BE2C (cell line): ENCODE results near the gene MRPL57.
"Not testable (repeated sequence)": the region's sequence is repeated elsewhere in the genome, so short reads cannot be mapped to it uniquely, and the experiment has no call there.

ENCODE experiments used
- DNase-seq: peaks from one replicate; pipeline ENCODE4 v3.0.0-alpha.2; 2020
- H3K27me3 ChIP-seq: fragments of 250-450 bp; sonication (Bioruptor Pico); 2 replicates; pipeline ENCODE4 v1.5.1; 2020; ENCODE audit warnings: mild to moderate bottlenecking
- H3K36me3 ChIP-seq: fragments of 250-450 bp; sonication (Bioruptor Pico); 2 replicates; pipeline ENCODE4 v1.5.1; 2020; ENCODE audit warnings: mild to moderate bottlenecking
- H3K4me1 ChIP-seq: fragments of 250-450 bp; sonication (Bioruptor Pico); 2 replicates; pipeline ENCODE4 v1.5.1; 2020
- H3K4me3 ChIP-seq: 2 replicates; pipeline ENCODE4 v1.5.1; 2011; ENCODE audit warnings: low read depth, low read length
- H3K9me3 ChIP-seq: fragments of 250-450 bp; sonication (Bioruptor Pico); 2 replicates; pipeline ENCODE4 v1.5.1; 2020
- TF ChIP-seq, protein P1 (sequence below): IDR thresholded peaks from 2 replicates; pipeline ENCODE4 v1.5.1; 2012; ENCODE audit warnings: mild to moderate bottlenecking, low read depth, low read length

Gene MRPL57

DNA sequence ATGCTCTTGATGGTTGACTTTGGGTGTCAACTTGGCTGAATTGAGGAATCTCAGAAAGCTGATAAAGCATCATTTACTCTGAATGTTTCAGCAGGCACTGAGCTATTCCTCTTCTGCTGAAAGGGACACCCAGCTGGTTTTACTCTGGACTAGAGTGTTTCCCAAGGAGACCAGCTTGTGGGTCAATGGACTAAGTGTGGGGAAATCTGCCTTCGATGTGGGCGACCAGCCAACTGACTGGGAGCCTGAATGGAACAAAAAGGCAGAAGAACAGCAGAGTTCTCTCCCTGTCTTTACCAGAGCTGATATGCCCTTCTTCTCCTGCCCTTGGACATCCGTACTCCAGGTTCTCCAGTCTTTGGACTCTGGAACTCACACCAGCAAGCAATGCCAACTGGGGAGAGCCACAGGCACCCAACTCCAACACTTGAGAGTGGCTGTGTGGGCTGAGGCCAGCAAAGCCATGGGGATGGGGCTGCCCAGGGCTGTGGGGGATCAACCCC is 32.2 kb downstream of the MRPL57 start:
- Histone ChIP-seq H3K27me3 (no peaks in the 10 kb centered on the region), H3K4me1 (no peaks in the 10 kb centered on the region), H3K4me3 (no peak overlapping the region), H3K9me3 (no peaks in the 10 kb centered on the region), H3K36me3 (no peaks in the 10 kb centered on the region)
- TF ChIP-seq, protein P1, sequence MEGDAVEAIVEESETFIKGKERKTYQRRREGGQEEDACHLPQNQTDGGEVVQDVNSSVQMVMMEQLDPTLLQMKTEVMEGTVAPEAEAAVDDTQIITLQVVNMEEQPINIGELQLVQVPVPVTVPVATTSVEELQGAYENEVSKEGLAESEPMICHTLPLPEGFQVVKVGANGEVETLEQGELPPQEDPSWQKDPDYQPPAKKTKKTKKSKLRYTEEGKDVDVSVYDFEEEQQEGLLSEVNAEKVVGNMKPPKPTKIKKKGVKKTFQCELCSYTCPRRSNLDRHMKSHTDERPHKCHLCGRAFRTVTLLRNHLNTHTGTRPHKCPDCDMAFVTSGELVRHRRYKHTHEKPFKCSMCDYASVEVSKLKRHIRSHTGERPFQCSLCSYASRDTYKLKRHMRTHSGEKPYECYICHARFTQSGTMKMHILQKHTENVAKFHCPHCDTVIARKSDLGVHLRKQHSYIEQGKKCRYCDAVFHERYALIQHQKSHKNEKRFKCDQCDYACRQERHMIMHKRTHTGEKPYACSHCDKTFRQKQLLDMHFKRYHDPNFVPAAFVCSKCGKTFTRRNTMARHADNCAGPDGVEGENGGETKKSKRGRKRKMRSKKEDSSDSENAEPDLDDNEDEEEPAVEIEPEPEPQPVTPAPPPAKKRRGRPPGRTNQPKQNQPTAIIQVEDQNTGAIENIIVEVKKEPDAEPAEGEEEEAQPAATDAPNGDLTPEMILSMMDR: no peak
- no peak for DNase-seq

DNA sequence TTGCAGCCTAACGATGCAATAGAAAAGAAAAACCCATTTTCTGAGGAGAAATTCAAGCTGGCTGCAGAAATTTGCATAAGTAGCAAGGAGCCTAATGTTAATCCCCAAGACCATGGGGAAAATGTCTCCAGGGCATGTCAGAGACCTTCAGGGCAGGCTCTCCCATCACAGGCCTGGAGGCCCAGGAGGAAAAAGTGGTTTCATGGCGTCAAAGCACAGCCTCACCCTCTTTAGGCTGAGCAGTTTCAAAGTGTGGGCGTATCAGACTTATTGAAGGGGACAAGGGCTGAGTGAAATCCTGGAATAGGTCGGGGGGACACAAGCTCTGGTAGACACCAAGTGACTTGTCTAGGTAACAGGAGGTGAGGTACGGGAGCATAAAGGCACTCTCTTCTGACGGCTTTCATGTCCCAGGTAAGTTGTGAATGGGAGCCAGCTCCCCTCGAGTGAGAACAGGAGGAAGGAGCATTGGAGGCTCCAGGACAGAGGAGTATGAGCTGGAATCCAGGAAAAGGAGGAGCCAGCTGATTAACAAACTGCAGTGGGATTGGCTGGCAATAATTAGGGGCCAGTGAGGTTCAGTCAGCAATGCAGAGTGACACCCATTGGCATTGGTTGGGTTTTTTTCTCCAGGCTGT is 35.8 kb downstream of the MRPL57 start:
- H3K4me3 ChIP-seq: no peak overlapping the region

DNA sequence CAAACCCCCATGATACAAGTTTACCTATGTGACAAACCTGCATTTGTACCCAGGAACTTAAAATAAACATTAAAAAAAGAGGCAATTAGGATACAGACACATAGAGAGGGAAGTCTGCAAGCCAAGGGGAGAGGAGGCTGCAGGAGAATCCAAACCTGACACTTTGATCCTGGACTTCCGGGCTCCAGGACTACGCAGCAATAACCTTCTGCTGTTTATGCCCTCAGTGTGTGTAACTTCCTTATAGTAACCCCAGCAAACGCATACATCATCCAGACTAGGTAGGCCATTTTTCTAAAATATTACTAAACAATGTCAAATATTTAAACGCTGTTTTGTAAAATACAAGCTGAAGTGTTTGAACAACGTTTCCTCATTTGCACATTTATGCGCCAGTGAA is 39.0 kb downstream of the MRPL57 start:
- H3K4me1 ChIP-seq, H3K9me3 ChIP-seq, H3K27me3 ChIP-seq, DNase-seq, H3K4me3 ChIP-seq, H3K36me3 ChIP-seq: not testable (repeated sequence)

More for the DNA sequence above, 35.8 kb downstream of the MRPL57 start:
- peaks cover 3% of the 10 kb centered on the region for H3K27me3 ChIP-seq
- no peaks in the 10 kb centered on the region for H3K36me3 ChIP-seq
- no peaks in the 10 kb centered on the region for H3K9me3 ChIP-seq
- TF ChIP-seq, protein P1: no peak
- H3K4me1 ChIP-seq: no peaks in the 10 kb centered on the region
- DNase-seq: no peak

DNA sequence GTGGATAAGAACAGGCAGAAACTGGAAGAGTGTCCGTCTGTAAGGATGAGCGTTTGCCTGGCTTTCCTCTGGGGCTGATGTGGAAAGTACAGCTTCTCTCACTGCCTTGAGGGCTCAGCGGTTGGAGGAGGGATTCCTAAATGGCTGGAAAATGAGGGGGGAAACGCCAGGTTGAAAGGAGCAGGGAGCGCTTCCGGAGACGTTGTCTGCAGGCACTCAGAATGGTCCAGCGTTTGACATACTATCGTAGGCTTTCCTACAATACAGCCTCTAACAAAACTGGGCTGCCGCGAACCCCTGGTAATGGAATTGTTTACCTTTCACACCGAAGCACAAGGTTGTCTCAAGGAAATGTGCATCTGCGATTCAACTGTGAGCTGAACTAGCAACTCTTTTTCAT is 39.9 kb downstream of the MRPL57 start:
- no peak overlapping the region for H3K4me3 ChIP-seq
- TF ChIP-seq, protein P1: no peak
- DNase-seq: no peak
- no peaks in the 10 kb centered on the region for H3K9me3 ChIP-seq
- no peaks in the 10 kb centered on the region for H3K4me1 ChIP-seq
- H3K27me3 ChIP-seq: peaks cover 3% of the 10 kb centered on the region
- no peaks in the 10 kb centered on the region for H3K36me3 ChIP-seq

DNA sequence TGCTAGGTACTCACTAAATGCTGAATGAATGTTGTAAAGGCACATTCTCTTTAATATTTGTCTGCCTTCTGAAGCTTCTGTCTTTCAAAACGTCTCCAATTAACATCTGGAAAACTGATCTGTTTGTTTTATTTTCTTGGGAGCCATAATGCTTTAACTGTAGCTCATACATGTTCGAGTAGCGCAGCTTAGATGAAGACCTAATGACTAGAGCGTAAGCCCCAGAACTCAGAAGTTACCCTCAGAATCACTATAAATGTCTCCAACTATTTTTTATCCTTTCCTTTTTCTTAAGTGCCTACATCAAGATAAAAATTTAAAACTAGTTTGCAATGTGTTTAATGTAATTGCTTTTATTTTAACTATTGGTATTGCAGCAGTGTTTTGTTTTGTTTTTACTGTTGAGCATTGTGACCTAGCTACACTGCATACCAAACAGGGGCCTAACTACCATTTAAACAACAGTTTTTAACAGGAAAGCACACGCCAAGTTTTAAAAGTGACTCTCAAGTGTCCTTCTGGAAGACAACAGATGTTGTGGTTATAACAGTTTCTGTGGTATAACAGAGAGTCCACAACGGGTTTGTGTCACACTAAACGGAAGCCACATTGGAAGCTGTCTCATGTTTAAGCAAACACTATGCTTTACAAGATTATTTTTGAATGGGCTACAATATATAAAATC is 42.0 kb downstream of the MRPL57 start:
- Histone ChIP-seq H3K4me3 (no peak overlapping the region), H3K9me3 (no peaks in the 10 kb centered on the region), H3K27me3 (peaks cover 3% of the 10 kb centered on the region), H3K36me3 (no peaks in the 10 kb centered on the region), H3K4me1 (no peaks in the 10 kb centered on the region)
- no peak for DNase-seq
- TF ChIP-seq, protein P1: no peak

DNA sequence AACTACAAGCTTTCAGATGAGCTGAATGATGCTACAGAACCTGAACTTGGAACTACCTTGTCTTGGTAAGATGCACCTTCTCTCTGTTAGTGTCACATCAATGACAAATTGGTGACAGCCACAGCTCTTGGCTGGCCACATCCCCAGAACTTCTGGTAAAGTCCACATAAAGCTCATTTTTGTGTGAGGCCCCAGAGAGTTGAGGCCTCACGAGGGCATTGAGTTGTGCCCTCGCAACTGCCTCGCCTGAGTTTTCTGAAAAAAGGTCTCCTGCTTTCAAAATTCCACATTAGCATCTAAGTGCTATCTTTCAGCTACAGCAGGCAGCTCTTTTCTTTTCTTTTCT is 42.6 kb downstream of the MRPL57 start:
- Histone ChIP-seq H3K4me3 (no peak overlapping the region), H3K9me3 (no peaks in the 10 kb centered on the region), H3K27me3 (peaks cover 3% of the 10 kb centered on the region), H3K4me1 (no peaks in the 10 kb centered on the region), H3K36me3 (no peaks in the 10 kb centered on the region)
- no peak for DNase-seq
- TF ChIP-seq, protein P1: no peak

DNA sequence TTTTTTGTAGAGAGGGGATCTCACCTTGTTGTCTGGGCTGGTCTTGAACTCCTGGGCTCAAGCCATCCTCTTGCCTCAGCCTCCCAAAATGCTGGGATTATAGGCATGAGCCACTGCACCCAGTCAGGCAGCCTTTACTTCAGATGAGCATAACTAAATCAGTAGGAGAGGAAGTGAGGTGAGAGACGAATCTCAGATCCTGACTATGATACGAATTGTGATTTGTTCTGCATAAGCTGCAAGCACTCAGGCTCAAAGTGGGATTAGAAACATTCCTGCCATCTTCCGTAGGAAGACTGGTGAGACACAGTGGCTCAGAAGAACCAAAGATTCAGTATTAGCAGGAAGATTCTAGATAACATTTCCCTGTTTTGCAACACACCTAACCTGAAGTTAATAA is 43.3 kb downstream of the MRPL57 start:
- not testable (repeated sequence) for DNase-seq, H3K9me3 ChIP-seq, H3K27me3 ChIP-seq, H3K4me1 ChIP-seq, H3K36me3 ChIP-seq, H3K4me3 ChIP-seq
